CMK (cell line): ENCODE data around the gene HMCN1.
"Not testable (repeated sequence)": the region's sequence is repeated elsewhere in the genome, so short reads cannot be mapped to it uniquely, and the experiment has no call there.

ENCODE experiments used
- DNase-seq: peaks from one replicate; pipeline ENCODE4 v3.0.0-alpha.2; 2010; ENCODE audit warnings: low read depth

Gene HMCN1

DNA sequence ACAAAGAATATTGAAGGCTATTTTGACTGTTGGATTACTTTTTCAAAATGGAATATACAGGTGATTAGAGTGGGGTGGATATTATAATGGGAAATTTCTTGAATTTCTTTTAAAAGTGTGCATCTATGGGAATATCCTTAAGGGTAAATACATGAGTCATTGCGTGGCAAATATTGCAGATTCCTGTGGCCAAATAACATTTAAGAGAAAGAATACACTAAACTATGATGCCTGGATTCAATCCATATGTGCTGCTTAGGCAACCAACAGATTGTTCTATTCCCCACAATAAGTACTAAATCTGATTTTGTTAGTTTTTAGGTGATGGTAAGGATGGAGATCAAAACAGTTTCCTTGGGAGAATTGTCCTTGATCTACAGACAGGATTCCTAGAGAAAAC is 119.5 kb downstream of the HMCN1 start:
- no peak for DNase-seq

DNA sequence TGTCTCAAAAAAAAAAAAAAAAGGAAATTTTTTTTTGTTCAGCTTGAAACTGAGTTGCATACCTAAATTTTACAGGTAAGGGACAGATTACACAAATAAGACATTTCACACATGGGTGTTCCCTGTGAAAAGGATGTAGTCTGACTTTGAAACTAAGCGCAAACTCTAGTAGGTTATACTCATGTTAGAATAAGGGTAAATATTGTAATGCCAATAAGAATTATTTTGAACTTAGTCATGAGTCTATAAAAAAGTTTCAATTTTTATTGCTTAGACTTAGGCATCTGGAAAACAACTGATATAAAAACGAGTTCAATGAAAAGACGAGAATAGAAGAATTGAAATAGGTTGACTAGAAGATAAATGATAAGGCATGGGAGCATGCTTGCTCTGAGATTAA is 122.3 kb downstream of the HMCN1 start:
- no peak for DNase-seq

DNA sequence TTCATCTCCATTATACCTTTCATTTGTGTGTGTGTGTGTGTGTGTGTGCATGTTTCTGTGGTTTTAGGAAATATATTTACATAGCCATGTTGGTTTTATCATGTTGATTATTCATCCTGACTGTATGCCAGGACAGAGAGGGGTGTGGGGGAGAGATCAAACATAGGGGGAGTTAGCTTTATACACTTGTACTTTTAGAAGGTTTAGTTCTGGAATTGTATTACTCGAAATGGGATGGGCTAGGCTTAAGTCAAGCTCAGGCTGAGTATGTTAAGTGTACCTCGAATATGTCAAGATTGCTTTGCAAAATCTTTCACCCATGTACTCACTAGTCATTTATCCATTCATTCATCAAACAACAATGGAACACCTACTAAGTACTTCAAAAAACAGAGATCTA is 123.3 kb downstream of the HMCN1 start:
- DNase-seq: no peak

DNA sequence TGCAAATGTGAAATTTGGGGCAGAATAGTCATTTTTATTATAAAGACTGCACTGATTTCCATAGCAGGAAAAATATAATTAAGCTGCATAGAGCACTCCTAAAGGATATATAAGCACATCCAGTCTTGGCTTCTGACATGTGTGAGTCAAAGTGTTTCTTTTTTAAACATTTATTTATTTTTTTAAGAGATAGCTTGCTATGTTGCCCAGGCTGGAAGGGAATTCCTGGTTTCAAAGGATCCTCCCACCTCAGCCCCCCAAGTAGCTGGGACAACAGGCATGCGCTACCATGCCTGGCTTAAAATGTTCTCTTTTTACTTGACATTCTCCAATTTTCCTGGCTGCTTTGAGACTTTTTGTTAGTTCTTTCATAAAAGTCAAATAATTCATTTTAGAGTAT is 126.1 kb downstream of the HMCN1 start:
- no peak for DNase-seq

DNA sequence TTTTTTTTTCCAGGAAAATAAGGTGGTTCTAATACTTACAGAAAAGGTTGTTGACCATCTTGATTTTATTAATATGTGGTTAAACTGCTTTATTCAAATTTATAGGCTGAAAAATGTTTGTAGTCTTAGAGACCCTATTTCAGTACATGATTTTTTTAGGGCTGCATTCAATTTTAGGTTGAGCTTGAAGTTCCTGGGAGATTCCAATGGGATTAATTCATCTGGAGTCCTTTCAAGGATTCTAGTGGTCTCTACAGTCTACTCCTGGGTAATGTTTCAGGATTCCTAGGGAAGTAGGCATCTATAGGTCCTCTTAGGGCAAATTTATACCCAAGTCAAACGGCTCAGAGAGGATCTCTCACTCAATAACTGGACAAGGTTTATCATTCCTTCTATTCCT is 126.7 kb downstream of the HMCN1 start:
- DNase-seq: no peak

DNA sequence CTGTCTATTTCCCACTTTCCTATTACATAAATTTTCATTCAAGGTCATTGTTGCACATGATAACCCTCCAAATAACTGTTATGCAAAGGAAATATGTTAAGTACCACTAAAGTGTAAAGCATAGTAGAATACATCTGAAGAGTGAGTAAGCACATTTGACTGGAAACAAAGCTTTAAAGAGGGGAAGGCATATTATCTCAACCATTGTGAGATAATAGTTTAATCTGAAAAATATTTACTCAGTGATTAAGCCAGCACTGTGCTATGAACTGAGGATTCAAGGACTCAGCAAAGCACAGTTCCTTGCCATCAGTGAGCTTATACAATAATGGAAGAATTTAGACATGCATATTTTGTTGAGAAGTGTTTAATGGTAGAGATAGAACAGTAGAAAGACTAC is 127.4 kb downstream of the HMCN1 start:
- no peak for DNase-seq

DNA sequence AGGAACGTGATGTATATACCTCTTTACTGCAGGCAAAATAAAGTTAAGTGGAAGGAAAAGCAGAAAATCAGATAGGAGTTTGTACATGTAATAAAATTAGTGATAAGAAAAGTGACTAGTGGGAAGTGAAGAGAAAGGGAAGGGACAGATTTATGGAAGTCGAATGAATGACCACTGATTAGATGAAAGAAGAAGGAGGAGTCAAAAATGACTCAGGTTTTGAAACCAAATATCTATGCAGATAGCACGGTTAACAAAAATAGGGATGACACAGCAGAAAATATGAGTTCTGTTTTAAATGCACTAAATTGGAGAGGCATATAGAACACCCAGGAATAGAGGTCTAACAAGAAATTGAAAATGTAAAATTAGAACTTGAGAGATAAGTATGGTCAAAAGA is 128.0 kb downstream of the HMCN1 start:
- DNase-seq: peak; percentile 21

DNA sequence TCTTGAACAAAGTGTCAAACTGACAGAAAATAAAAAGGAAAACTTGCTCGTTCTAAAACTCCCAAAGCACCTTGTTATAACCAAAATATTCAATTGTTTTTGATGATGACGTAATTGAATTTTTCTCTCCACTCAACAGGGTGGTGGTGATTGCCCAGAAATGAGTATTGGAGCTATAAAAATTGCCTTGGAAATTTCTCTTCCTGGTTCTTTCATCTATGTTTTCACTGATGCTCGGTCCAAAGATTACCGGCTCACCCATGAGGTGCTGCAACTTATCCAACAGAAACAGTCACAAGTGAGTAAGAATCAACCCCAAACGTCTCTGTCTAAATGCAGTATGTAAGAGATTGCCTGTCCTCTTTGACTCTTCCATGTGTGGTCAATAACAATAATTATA is 130.1 kb downstream of the HMCN1 start:
- DNase-seq: no peak

DNA sequence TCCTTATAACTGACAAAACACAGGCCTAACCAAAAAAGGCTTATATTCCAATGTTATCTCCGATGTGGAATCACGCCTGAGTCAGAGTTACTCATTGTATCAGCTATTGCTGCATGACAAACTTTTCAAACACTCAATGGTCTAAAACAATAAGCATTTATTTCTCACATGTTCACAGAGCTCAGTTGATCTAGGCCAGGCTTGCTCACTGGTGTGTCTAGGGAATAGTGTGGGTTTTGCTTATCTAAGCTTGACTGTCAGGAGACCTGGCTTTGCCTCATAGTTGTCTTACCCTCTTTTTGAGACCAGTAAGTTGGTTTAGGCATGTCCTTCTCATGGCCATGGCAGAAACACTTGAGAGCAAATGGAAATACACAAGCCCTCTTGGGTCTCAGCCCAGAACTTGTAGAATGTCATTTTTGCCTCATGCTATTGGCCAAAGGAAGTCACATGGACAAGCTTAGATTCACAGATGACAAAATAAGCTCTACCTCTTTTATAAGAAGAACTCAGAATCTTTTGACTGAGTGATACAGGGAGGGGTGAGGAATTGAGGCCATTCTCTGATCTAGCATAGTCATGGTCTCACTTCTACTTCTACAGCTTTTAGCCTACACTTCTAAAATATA is 130.8 kb downstream of the HMCN1 start:
- no peak for DNase-seq

DNA sequence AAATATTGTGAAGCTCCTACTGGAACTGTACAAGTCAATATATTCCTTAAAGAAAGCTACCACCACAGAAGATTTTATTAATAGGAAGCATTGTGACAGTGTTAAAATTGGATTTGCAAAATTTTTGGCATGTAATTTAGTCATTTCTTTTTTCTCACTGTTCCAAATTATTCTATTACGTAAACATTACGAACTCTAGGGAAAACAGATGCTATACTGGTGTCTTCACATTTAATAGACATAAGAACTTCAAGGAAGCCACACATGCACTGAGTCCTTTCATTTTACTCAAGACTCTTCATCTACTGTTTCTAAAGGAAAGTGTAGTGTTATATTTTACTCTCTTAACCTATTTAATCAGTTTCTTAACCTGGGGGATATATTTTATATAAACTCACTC is 135.4 kb downstream of the HMCN1 start:
- no peak for DNase-seq

DNA sequence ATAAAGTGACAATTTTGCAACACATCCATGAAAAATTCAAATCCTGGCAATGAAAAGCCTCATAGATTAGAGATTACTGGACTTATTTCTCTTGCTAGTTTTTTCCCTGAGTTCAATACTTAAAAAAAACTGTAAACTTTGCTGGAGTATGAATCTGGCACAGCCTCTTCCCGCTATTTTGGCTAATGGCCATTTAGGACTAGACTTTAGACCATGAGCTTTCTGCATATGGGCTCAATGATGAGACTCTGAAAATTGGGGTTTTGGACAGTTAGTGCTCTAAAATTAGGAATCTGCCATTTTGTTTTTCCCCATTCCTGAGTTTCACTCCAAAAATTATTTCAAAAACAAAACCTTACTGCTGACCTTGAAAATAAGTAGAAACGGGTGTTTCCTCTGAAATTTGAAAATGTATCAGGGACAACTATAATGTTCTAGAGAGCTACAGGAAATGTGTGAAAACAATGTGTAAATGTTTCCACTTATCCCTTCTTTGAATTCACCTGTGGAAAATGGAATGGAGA is 137.5 kb downstream of the HMCN1 start:
- no peak for DNase-seq

DNA sequence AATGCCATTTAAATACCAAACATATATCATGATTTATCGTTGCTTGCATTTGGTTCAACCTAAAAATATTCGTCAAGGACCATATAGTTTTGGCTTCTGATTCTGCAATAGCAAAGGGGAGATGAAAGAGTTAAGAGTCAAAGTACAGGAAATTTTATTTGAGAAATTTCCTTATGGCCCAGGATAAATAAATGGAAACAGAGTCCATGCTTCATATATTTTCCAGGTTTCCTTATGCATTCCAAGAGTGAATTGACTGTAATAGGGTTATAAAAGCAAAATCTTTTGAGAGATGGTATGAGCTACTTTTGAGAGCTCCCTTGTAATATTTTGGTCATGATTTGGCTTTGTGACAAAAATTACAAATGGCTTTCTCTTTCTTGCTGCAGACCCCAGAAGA is 140.1 kb downstream of the HMCN1 start:
- no peak for DNase-seq

DNA sequence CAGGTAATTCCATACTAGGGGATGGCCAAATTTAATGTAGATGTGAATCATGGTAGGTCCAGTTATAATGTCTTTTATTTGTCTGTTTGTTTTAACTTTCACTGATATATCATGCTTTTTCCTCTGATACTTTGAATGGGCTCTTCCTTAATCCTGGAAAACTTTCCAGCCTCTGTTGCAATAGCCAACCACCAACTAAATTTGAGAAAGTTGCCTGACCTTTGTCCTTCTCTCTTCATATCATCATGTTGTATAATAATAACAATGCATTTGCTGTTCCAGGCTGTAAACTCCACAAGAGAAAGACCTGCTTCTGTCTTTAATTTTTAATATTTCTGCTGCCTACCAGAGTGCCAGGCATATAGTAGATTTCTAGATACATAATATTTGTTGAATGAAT is 146.1 kb downstream of the HMCN1 start:
- no peak for DNase-seq

DNA sequence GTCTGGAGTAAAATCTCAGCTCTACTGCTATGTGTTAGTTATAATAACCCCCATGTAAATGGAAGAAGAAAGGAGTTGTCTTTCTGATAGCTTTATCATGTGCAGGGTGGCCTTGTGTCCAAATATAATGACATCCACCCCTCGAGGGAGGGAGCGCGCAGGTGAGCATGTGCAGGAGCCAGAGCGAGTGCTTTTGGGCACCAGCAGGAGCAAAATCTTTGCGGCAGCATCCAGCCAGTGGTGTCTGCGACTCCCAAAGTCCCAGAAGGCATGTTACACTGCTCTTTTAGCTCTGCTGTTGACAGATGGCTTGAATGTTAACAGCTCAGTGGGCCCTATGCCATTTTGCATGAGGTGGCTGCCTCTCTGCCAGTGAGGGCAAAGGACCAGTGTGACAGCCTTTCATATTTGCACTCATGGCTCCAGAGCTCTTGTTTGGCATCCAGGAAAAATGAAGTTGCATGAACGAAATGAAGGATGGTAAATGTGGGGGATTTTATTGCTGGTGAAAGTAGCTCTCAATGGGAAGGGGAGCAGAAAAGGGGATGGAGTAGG is 146.7 kb downstream of the HMCN1 start:
- DNase-seq: no peak

DNA sequence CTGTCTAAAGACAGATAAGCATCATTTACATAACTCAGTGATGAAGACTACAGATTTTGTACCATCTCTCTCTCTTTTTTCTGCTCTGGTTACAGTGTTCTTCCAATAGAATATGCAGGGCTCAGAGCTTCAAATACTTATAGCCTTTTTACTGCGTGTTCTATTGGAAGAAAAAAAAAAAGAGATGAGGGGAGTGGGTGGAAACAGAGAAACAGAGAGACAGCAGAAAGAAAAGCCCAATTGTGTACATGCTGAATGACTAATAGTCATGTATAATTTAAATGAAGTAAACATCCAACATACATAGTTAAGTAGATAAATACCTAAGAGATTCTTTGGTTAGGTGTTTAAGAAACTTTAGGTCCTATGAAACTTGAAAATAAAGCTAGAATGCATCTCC is 151.9 kb downstream of the HMCN1 start:
- DNase-seq: no peak

DNA sequence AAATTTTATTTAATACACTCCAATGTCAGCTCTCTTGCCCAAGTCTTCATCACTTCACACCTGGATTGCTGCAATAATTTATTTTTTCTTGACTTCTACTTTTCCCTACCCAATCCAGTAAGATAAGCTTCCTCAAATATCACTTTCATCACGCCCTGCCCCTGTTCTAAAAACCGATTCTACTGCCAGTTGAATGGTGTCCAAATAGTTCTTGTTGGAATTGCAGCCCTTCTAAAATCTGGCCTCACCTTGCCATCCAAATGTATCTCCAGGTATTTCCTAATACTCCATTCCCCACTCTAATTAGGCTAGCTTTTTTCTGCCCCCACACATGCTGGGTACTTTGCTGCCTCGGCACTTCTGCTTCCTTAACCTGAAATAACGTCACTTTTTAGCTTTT is 152.5 kb downstream of the HMCN1 start:
- no peak for DNase-seq

DNA sequence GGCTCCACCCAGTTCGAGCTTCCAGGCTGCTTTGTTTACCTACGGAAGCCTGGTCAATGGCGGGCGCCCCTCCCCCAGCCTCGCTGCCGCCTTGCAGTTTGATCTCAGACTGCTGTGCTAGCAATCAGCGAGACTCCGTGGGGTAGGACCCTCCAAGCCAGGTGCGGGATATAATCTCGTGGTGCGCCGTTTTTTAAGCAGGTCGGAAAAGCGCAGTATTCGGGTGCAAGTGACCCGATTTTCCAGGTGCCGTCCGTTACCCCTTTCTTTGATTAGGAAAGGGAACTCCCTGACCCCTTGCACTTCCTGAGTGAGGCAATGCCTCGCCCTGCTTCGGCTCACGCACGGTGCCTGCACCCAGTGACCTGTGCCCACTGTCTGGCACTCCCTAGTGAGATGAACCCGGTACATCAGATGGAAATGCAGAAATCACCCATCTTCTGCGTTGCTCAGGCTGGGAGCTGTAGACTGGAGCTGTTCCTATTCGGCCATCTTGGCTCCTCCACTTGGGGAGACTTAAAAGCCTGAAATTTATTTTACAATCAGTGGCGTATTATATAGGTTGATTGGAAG is 158.7 kb downstream of the HMCN1 start:
- DNase-seq: not testable (repeated sequence)

DNA sequence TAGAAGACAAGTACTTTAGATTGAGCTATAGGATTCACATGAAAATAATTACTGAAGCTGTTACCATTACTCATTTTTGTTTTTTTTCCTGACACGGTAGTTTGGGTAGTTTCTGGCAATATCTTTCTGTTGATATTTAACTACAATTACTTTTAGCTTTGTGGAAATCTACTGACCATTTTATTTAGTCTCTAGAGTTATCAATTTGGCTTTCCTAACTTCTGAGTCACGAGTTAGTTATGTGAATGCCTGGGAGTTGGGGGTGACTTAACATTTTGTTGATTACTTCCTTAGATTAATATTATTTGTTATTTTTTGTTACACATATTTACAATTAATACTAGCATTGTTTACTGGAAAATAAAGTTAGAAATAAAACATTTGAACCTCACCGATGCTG is 160.6 kb downstream of the HMCN1 start:
- no peak for DNase-seq

DNA sequence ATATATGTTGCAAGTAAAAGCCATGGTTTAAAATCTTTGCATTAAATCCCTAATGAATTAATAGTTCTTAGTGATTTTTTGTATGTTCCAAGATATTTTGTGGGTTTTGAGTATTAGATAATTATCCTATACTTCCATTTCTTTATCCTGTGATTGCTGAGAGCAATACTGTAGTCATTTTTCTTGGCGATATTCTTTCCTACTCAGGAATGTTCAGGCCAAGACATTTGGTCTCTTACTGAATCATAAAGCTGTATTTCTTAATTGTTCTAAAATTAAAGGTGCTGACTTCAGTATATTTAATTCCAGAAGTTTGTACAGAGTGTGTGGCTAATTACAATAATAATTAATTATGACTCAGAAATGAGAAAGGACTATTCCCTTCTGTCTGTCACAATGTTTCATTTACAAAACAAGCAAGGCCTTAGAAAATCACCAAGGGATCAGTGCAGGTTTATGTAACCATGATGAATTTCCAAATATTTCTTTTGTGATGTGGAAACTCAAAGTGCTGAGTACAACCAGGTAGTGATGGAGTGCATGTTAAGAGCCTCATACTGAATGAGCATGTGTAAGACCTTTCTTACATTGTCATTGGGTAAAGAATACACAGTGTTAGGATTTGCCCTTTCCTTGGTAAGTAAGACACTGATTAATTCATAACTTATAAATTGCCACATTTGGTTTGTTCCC is 161.2 kb downstream of the HMCN1 start:
- DNase-seq: no peak

DNA sequence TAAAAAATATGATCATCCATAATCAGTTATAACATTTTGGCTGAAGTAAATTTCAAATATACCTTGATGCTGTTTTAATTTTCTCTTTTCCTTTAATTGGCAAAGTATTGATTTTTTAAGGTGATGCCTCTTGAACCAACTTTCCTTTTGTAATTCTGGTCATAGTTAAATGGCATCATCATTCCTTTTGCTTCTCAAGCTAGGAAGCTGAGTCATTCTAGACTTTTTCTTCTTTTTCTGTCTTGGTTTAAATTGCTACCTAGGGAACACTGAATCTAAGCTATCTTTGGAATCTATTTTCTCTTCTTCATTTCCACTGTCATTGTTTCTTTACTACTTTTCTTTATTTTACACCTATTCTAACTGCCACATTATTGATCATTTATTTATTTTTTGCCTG is 162.7 kb downstream of the HMCN1 start:
- no peak for DNase-seq

DNA sequence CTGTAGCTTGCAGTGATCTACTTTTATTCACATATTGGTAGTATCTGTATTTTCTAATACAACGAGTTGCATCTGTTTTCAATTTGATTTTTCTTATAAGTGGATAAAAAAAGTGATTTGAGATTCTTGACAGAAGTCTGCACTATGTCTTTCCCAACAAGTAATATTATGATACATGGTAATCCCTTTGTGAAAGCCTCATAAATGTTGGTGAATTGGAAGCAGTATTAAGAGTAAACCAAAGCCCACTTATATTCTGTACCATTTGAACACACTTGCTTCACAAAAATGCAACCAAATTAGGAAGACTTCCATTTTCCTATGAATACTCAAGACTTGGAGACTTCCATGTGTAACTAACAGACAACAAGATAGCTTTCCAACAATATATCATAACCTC is 172.0 kb downstream of the HMCN1 start:
- DNase-seq: no peak

DNA sequence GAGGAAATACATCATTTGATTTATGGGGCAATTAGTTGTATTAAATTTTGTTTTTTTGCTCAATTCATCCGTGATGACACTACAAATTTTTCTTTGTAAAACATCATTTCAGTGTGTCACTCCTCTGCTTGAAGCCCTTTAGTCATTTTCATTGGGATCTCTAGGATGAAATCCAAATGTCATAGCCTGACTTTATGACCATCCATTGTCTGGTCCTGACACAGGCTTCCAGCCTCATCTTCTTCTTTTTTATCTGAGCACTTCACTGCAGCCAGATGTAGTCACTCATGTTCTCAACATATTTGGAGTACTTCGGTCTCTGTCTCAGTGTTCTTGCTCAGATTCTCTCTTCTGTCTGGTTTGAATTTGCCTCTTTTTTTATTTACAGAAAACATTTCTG is 173.1 kb downstream of the HMCN1 start:
- DNase-seq: no peak

DNA sequence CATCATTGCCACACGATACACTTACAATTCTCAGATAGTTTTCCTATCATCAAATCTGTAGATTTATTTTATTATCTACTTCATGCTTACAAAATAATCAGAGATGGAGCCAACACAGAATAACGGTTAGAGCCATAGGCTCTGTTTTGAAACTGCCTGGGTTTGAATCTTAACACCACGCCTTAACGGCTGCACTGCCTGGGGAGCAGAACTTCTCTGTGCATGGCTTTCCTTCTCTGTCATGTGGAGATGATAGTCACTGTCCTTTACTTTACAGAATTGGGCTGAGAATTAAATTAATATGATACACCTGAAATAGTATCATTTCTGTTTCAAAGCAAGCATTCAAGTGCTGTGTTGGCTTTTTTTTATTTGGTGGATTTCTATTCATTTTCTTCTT is 177.8 kb downstream of the HMCN1 start:
- no peak for DNase-seq
